ENCODE measurements around the gene PAX8. TPM values are rescaled to one million over a fixed set of nuclear protein-coding genes. Genes with fewer than 3 reads are reported as not detected.
A peak's percentile ranks its signal among the peaks of the same experiment; 100 is the strongest.

Gene PAX8
- total and polyA plus RNA-seq, 2 donors (not counting 1 experiment from before 2014, with no cell fraction given), result 0.45 to 0.64 TPM

- no peaks in the 10 kb centered on the region for H3K9me3 ChIP-seq (ENCODE audit: control extremely low read depth in 1 of 3, control insufficient read depth in 2 of 3, insufficient read depth in 1 of 3, low read length in 2 of 3)
- peaks cover 24% of the 10 kb centered on the region for H3K4me1 Mint-ChIP-seq
- H3K4me1 ChIP-seq (ENCODE audit: control insufficient read depth in 2 of 2, insufficient read depth in 2 of 2, low read length in 2 of 2), result peaks cover 10 to 16% of the 10 kb centered on the region in 2 donors
- H3K27me3 Mint-ChIP-seq, result no peaks in the 10 kb centered on the region
- peaks cover 3 to 37% of the 10 kb centered on the region in 2 experiments for H3K36me3 ChIP-seq (replicated peaks in 1 of 2; ENCODE audit: control extremely low read depth in 1 of 2, control insufficient read depth in 1 of 2, extremely low read depth in 1 of 2, insufficient read depth in 2 of 2, low read length in 1 of 2)
- intact Hi-C loops (cut with micrococcal nuclease), result loop anchor here (2.0 kb wide), 2 partner anchors 167 to 187 kb away; no protein-coding TSS in a partner anchor
- peak; percentile 80 for TF ChIP-seq CTCF (IDR thresholded peaks at IDR 0.05)
- TF ChIP-seq EZH2 (IDR thresholded peaks at IDR 0.05; ENCODE audit: borderline replicate concordance, insufficient read depth, low read depth, low read length, poor library complexity, severe bottlenecking), result no peak
- peak overlapping the region; percentile 90 for H3K27ac Mint-ChIP-seq
- ATAC-seq (ENCODE audit: low read depth), result peak; percentile 78
- no peaks in the 10 kb centered on the region for H3K79me2 ChIP-seq (ENCODE audit: control insufficient read depth, insufficient read depth, low read length)
- POLR2A ChIA-PET, result no interaction called here
- no peak overlapping the region for H3K4me3 Mint-ChIP-seq
- H3K9ac ChIP-seq (ENCODE audit: low read length), result no peak overlapping the region
- H2AFZ ChIP-seq (ENCODE audit: insufficient read depth, low read depth, low read length, poor library complexity, severe bottlenecking), result peak overlapping the region; percentile 11
- peak; percentile 82 for DNase-seq
- H4K20me1 ChIP-seq (ENCODE audit: control insufficient read depth, insufficient read depth, low read length, poor library complexity, severe bottlenecking), result peaks cover 46% of the 10 kb centered on the region
- H3K9me3 Mint-ChIP-seq (ENCODE audit: insufficient read depth), result no peaks in the 10 kb centered on the region
- H3K27ac ChIP-seq (ENCODE audit: low read length in 2 of 2), result peak overlapping the region; percentile 42 to 53
- H3K4me3 ChIP-seq (ENCODE audit: control extremely low read depth in 1 of 5, extremely low read depth in 1 of 5, insufficient read depth in 1 of 5, low read depth in 2 of 5, low read length in 4 of 5), result no peak overlapping the region
- H3K27me3 ChIP-seq (replicated peaks in 1 of 4; ENCODE audit: control extremely low read depth in 1 of 4, control insufficient read depth in 3 of 4, insufficient read depth in 4 of 4, low read length in 3 of 4), result no peaks in the 10 kb centered on the region
- CTCF ChIA-PET, result interaction anchor here (0.7 to 17.9 kb wide), 29 partner anchors 9 to 238 kb away, joined by 3 to 590 read pairs (median 4); partner anchors contain the start of gene PSD4
- H3K4me2 ChIP-seq (replicated peaks; ENCODE audit: low read depth, low read length, poor library complexity, severe bottlenecking), result peak overlapping the region; percentile 0
- 58% methylated on average over 3 of the region's 5 CpGs for WGBS (ENCODE audit: insufficient coverage)
Measured at GRCh38 chr2:113203901-113204519, 74.7 kb downstream of the PAX8 start.

GRCh38 chr2:113203217-113203530 lies 75.5 kb downstream of the PAX8 start:
- peaks cover 24% of the 10 kb centered on the region for H3K4me1 Mint-ChIP-seq
- CTCF ChIA-PET, result interaction anchor here (0.6 to 17.9 kb wide), 12 partner anchors 9 to 766 kb away, joined by 3 to 590 read pairs (median 8); partner anchors contain the start of gene PSD4
- H3K4me2 ChIP-seq (replicated peaks; ENCODE audit: low read depth, low read length, poor library complexity, severe bottlenecking), result no peak overlapping the region
- H3K79me2 ChIP-seq (ENCODE audit: control insufficient read depth, insufficient read depth, low read length), result no peaks in the 10 kb centered on the region
- no peak overlapping the region for H3K4me3 ChIP-seq (ENCODE audit: control extremely low read depth in 1 of 5, extremely low read depth in 1 of 5, insufficient read depth in 1 of 5, low read depth in 2 of 5, low read length in 4 of 5)
- TF ChIP-seq CTCF (IDR thresholded peaks at IDR 0.05) (no peak), EZH2 (IDR thresholded peaks at IDR 0.05; ENCODE audit: borderline replicate concordance, insufficient read depth, low read depth, low read length, poor library complexity, severe bottlenecking) (no peak)
- no peaks in the 10 kb centered on the region for H3K9me3 ChIP-seq (ENCODE audit: control extremely low read depth in 1 of 3, control insufficient read depth in 2 of 3, insufficient read depth in 1 of 3, low read length in 2 of 3)
- no peak overlapping the region for H3K9ac ChIP-seq (ENCODE audit: low read length)
- H3K9me3 Mint-ChIP-seq (ENCODE audit: insufficient read depth), result no peaks in the 10 kb centered on the region
- no peak for DNase-seq
- POLR2A ChIA-PET, result no interaction called here
- no peaks in the 10 kb centered on the region for H3K27me3 ChIP-seq (replicated peaks in 1 of 4; ENCODE audit: control extremely low read depth in 1 of 4, control insufficient read depth in 3 of 4, insufficient read depth in 4 of 4, low read length in 3 of 4)
- peaks cover 13 to 22% of the 10 kb centered on the region in 2 donors for H3K4me1 ChIP-seq (ENCODE audit: control insufficient read depth in 2 of 2, insufficient read depth in 2 of 2, low read length in 2 of 2)
- H3K27ac ChIP-seq (ENCODE audit: low read length in 2 of 2), result no peak overlapping the region
- H3K27me3 Mint-ChIP-seq, result no peaks in the 10 kb centered on the region
- peaks cover 54% of the 10 kb centered on the region for H4K20me1 ChIP-seq (ENCODE audit: control insufficient read depth, insufficient read depth, low read length, poor library complexity, severe bottlenecking)
- intact Hi-C loops (cut with micrococcal nuclease), result no loop called here
- peak overlapping the region; percentile 43 for H3K27ac Mint-ChIP-seq
- H3K36me3 ChIP-seq (replicated peaks in 1 of 2; ENCODE audit: control extremely low read depth in 1 of 2, control insufficient read depth in 1 of 2, extremely low read depth in 1 of 2, insufficient read depth in 2 of 2, low read length in 1 of 2), result peaks cover 3 to 38% of the 10 kb centered on the region in 2 experiments
- ATAC-seq (ENCODE audit: low read depth), result no peak
- H2AFZ ChIP-seq (ENCODE audit: insufficient read depth, low read depth, low read length, poor library complexity, severe bottlenecking), result no peak overlapping the region
- H3K4me3 Mint-ChIP-seq, result no peak overlapping the region
